SJCRH30 (cell line): ENCODE data around the gene RAF1. TPM values are rescaled to one million over a fixed set of nuclear protein-coding genes. Genes with fewer than 3 reads are reported as not detected.
"Not testable (repeated sequence)": the region's sequence is repeated elsewhere in the genome, so short reads cannot be mapped to it uniquely, and the experiment has no call there.

Experiments used
- DNase-seq, 2 experiments: peaks; one replicate each; pipeline ENCODE4 v3.0.0-alpha.2; 2015 to 2020
- H3K27ac ChIP-seq: fragments of 250-450 bp; sonication (Bioruptor Pico); 2 replicates; pipeline ENCODE4 v1.5.1; 2020; ENCODE audit warnings: mild to moderate bottlenecking, moderate library complexity
- H3K27me3 ChIP-seq: fragments of 250-450 bp; sonication (Bioruptor Pico); 2 replicates; pipeline ENCODE4 v1.5.1; 2020; ENCODE audit warnings: mild to moderate bottlenecking, moderate library complexity
- H3K36me3 ChIP-seq: fragments of 250-450 bp; sonication (Bioruptor Pico); 2 replicates; pipeline ENCODE4 v1.5.1; 2020; ENCODE audit warnings: mild to moderate bottlenecking, moderate library complexity
- H3K4me1 ChIP-seq: fragments of 250-450 bp; sonication (Bioruptor Pico); 2 replicates; pipeline ENCODE4 v1.5.1; 2020; ENCODE audit warnings: mild to moderate bottlenecking, moderate library complexity
- H3K4me3 ChIP-seq: fragments of 250-450 bp; sonication (Bioruptor Pico); 2 replicates; pipeline ENCODE4 v1.5.1; 2020; ENCODE audit warnings: mild to moderate bottlenecking, moderate library complexity
- H3K9me3 ChIP-seq: fragments of 250-450 bp; sonication (Bioruptor Pico); replicated peaks from 2 replicates; pipeline ENCODE4 v1.5.1; 2020; ENCODE audit warnings: mild to moderate bottlenecking, moderate library complexity
- total RNA-seq: library from RNA; depleted of rRNA; stranded (reverse); fragments of >200 nt; shearing (Covaris generic); gene quantifications from 2 replicates; pipeline ENCODE4 v1.2.3, GENCODE V29; 2014; rRNA removed

The RAF1 gene
- total RNA-seq = 125 and 129 TPM in 2 replicates

DNA sequence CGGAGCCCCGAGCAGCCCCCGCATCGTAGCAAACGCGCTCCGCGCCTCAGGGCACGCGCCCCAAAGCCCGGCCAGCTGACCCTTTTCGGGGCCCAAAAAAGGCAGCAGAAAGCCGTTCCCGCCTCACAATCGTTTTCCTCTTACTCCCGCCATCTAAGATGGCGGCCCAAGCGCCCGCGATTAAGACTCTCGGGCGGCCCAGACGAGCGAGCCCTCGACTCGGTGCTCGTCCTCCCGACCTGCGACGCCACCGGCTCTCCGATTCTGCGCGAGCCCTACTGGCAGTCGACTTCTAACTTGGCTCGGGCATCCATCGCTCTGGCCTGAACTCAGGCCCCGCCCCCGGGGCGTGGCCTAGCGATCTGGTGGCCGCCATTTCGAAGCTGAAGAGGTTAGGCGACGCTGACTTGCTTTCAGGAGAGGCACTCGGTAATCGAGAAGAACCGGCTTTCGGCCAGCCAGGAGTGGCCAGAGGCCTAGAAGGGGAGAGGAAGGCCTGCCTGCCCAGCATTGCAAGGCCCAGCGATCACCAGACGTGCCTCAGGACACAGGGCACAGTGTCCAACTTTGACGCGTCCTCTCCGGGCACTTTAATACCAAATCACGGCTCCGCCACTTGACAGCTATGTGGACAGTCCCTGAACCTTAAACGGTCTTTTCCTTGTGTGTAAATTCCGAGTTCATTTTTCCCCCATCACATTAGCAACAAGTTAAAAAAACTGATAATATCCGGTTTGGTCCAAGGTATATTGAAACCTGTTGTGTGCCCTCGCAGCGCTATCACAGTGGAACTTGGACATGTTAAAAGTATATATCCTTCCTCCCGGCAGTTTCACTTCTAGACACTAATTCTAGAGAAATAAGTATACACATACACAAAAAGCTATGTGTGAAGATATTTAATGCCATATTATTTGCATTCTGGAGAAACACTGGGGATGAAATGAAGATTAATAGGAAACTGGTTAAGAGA, at the start of gene RAF1:
Gene RAF1, minus strand, starts transcription at position 182 of the 973 bp plus-strand sequence. CDS start 45,396 bp downstream, outside the sequence.
- Histone ChIP-seq H3K4me3 (peak within 1 kb of the TSS; percentile 97), H3K27me3 (no peaks in the 10 kb centered on the region), H3K4me1 (peaks cover 9% of the 10 kb centered on the region), H3K27ac (peak within 1 kb of the TSS; percentile 98), H3K9me3 (no peaks in the 10 kb centered on the region), H3K36me3 (no peaks in the 10 kb centered on the region)
- peak; percentile 98 to 99 for DNase-seq

DNA sequence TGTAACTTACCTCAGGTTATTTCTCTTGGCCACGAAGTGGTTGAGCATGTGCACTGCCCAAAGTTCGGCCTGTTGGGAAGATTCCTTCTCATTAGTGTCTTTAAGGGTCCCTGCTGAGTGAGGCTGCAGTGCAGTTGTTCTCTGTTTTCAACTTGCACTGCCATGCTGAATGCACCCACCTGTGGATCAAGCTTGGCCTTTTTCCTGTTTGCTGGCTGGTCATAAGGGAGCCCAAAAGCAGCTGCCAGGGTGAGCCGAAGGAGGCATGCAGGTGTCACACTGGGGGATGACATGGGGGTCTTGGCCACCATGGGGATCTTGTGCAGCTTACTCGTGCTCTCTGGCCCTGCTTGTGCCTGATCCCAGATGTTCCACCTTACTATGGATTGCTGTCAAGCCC, 46.1 kb upstream of the RAF1 start:
- Histone ChIP-seq H3K9me3 (no peaks in the 10 kb centered on the region), H3K4me3 (no peak overlapping the region), H3K36me3 (no peaks in the 10 kb centered on the region), H3K27me3 (0 out of 2 replicates have a peak, but pooled peaks cover 6% of the 10 kb centered on the region), H3K4me1 (no peaks in the 10 kb centered on the region), H3K27ac (no peak overlapping the region)
- no peak for DNase-seq

DNA sequence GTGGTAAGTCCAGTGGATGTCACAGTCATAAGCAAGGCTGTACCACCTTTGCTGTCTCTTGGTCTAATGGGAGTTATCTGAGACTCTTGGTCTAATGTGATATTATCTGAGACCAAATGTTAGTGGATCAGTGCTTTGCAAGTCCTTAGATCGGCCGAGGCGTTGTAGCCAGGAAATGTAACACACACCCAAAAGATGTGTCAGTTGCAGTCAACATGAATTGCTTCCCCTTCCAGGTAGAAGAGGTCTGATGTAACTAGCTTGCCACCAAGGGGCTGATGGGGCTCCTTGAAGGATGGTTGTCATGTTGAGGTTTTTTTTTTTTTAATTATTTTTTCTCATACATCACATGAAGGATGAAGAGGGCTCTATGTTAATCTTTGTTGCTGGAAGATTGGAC, 45.4 kb upstream of the RAF1 start:
- Histone ChIP-seq H3K27me3 (0 out of 2 replicates have a peak, but pooled peaks cover 6% of the 10 kb centered on the region), H3K36me3 (no peaks in the 10 kb centered on the region)
- DNase-seq = no peak

DNA sequence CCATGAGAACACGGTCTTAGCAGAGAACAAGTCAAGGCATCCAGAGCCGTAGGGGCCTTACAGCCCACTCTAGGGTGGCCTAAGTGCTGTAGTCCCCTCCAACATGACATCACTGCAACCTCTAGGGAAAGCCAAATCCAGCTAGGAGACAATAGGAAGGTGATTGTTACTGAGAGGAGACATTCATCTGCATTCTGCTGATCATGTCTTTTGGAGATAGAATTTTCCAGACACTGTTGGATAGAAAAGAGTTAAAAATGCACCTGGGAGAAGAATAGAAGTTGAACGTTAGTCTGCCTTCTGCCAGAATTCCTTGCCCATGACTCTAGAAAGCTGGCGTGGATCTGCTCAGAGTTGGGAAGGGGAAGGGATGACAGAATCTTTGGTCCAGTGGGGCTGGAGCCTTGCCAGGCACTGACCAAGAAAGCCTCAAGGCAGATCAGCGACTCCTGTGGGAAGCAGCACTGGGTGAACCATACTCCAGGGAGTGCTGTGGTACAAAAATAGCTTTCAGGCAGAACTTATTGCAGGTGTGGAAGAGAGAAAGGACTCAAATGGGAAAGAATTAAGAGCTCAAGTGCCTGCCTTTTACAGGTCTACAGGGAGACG, 44.8 kb upstream of the RAF1 start:
- peak; percentile 20 to 43 for DNase-seq
- Histone ChIP-seq H3K4me1 (no peaks in the 10 kb centered on the region), H3K4me3 (no peak overlapping the region), H3K9me3 (no peaks in the 10 kb centered on the region), H3K36me3 (no peaks in the 10 kb centered on the region), H3K27me3 (0 out of 2 replicates have a peak, but pooled peaks cover 6% of the 10 kb centered on the region), H3K27ac (no peak overlapping the region)

More for the DNA sequence above, 45.4 kb upstream of the RAF1 start:
- no peak overlapping the region for H3K27ac ChIP-seq
- H3K4me3 ChIP-seq = no peak overlapping the region
- no peaks in the 10 kb centered on the region for H3K4me1 ChIP-seq
- H3K9me3 ChIP-seq = no peaks in the 10 kb centered on the region

DNA sequence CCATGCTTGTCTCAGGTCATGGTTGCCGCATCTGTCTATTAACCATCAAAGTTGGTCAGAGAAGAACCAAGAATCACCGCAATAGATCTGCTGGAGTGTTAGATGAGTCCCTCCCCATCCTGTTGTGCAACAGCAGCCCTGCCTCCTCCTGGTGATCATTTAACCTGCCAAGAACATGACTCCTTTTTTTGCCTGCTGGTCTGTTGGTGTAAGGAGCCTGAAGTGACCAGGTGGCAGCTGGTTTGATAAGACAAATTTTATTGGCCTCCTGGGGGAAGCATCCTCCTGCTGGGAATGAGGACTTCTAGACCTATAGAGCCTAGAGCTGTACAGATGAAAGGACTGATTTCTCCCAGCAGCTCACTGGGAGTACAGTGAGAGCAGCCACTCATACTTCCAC, 43.5 kb upstream of the RAF1 start:
- no peak overlapping the region for H3K27ac ChIP-seq
- 0 out of 2 replicates have a peak, but pooled peaks cover under 1% of the 10 kb centered on the region for H3K27me3 ChIP-seq
- no peaks in the 10 kb centered on the region for H3K9me3 ChIP-seq
- H3K4me3 ChIP-seq = no peak overlapping the region
- DNase-seq = no peak
- no peaks in the 10 kb centered on the region for H3K36me3 ChIP-seq
- H3K4me1 ChIP-seq = 0 out of 2 replicates have a peak, but pooled peaks cover under 1% of the 10 kb centered on the region

DNA sequence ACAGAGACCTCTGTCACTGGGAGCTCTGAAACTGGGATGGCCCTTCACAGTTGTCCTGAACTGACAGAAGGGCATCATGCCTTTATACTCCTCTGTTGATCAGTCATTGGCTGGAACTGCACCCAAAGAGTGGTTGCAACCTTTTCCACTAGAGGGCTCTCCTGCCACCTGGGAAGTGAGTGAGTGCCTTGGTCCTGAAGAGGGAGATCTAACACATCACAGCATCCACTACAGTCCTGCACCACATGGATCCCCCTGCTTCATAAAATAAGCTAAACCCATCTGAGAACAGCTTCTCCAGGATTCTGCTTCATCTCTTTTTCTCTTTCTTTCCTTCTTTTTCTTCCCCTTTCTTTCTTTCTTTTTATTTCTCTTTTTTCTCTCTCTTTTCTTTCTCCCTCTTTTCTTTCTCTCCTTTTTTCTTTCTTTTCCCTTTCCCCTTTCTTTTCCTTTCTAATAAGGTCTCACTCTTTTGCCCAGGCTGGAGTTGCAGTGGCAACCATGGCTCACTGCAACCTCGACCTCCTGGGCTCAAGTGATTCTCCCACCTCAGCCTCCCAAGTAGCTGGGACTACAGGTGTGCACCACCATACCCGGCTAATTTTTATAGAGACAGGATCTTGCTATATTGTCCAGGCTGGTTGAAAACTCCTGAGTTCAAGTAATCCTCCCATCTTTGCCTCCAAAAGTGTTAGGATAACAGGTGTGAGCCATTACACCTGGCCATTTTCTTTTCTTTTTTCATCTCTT, 42.8 kb upstream of the RAF1 start:
- DNase-seq = peak; percentile 69 to 87
- Histone ChIP-seq H3K27ac (no peak overlapping the region), H3K4me1 (0 out of 2 replicates have a peak, but pooled peaks cover 2% of the 10 kb centered on the region), H3K27me3 (no peaks in the 10 kb centered on the region), H3K4me3 (no peak overlapping the region), H3K9me3 (no peaks in the 10 kb centered on the region), H3K36me3 (no peaks in the 10 kb centered on the region)

DNA sequence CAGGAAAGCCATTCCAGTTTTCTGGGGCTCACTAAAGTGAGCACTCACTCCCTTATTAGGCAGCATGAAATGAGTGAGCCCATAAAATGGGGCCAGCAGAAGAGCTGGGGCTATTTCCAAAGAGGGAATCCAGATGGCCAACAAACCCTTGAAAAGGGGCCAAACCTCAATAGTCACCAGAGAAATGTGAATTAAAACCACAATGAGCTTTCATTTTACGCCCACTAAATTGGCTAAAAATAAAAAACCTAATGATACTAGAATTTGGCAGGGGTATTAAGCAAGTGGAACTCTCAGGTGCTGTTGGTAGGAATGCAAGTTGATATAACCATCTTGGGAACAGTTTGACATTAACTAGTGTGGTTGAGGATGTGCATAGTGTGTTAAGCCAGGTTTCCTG, 42.1 kb upstream of the RAF1 start:
- H3K4me1 ChIP-seq = 0 out of 2 replicates have a peak, but pooled peaks cover 2% of the 10 kb centered on the region
- DNase-seq = no peak
- H3K36me3 ChIP-seq = no peaks in the 10 kb centered on the region
- no peaks in the 10 kb centered on the region for H3K27me3 ChIP-seq
- H3K9me3 ChIP-seq = no peaks in the 10 kb centered on the region
- no peak overlapping the region for H3K4me3 ChIP-seq
- H3K27ac ChIP-seq = no peak overlapping the region

DNA sequence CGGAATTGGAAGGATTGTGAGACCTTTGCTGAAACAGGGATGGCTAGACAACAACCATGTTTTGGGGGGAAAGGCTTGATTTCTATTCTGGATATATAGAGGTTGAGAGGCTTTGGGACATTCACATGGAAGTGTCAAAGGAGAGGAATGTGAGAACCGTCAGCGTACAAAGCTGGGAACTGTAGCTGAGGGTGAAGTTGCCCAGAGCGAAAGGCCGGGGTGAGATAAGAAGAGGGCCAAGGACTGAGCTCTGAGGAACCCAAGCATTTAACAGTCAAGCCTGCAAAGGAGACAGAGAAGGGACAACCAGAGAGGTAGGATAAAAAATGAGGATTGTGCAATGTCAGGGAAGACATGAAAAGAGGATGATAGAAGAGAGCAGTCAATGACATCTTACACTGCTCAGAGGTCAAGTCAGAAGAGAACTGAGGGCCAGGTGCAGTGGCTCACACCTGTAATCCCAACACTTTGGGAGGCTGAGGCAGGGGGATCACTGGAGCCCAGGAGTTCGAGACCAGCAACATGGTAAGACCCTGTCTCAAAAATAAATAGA, 41.5 kb upstream of the RAF1 start:
- Histone ChIP-seq H3K9me3 (no peaks in the 10 kb centered on the region), H3K27me3 (no peaks in the 10 kb centered on the region), H3K4me3 (no peak overlapping the region), H3K36me3 (no peaks in the 10 kb centered on the region), H3K27ac (no peak overlapping the region), H3K4me1 (0 out of 2 replicates have a peak, but pooled peaks cover 2% of the 10 kb centered on the region)
- DNase-seq = no peak

DNA sequence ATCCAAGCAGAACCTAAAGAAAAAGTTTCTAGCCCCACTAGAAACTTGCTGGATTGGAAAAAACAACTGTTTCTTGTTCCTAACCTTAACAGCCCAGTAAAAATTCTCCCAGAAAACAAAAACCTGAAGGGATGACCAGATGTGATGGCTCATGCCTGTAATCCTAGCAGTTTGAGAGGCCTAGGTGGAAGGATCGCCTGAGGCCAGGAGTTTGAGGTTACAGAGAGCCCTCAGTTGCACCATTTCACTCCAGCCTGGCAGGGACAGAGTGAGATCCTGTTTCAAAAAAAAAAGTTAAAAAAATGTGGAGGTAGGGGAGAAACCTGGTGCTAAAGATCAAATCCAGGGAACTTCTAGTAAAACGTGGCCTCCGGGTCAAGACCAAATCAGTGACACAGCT, 38.6 kb upstream of the RAF1 start:
- H3K4me3 ChIP-seq = no peak overlapping the region
- no peaks in the 10 kb centered on the region for H3K36me3 ChIP-seq
- H3K4me1 ChIP-seq = 0 out of 2 replicates have a peak, but pooled peaks cover 2% of the 10 kb centered on the region
- H3K27me3 ChIP-seq = no peaks in the 10 kb centered on the region
- no peak overlapping the region for H3K27ac ChIP-seq
- peak in 1 of 2 experiments; percentile 51 for DNase-seq
- no peaks in the 10 kb centered on the region for H3K9me3 ChIP-seq

DNA sequence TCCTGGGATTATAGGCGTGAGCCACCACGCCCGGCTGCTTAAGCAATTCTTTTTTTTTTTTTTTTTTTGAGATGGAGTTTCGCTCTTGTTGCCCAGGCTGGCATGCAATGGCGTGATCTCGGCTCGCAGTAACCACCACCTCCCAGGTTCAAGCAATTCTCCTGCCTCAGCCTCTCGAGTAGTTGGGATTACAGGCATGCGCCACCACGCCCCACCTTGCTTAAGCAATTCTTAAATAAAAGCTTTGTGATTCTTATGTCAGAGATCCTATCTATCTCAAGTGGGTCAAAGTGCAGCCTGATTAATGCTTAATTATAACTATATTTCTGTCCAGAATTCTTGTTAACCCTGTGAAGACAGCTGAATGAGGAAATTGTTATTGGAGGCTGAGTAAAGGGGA, 37.7 kb upstream of the RAF1 start:
- not testable (repeated sequence) for H3K9me3 ChIP-seq, H3K4me1 ChIP-seq, H3K27ac ChIP-seq, H3K4me3 ChIP-seq, H3K27me3 ChIP-seq, DNase-seq, H3K36me3 ChIP-seq

DNA sequence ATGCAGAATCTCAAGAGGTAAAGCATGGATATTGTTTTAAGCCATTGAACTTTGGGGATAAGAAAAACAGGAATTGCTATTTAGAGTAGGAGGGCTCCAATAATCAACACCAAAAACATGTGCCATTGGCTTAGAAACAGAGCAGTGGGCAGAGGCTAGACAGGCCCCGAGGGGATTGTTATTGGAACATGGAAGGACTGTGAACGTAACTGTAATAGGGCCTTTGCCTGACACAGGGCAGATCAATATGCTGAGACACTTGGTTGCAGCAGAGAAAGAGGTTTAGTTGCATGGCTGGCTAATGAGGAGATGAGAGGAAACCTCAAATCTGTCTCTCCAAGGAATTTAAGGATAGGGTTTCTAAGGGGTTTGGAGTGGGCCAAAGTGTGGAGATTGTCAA, 36.9 kb upstream of the RAF1 start:
- H3K27me3 ChIP-seq = no peaks in the 10 kb centered on the region
- H3K4me1 ChIP-seq = 0 out of 2 replicates have a peak, but pooled peaks cover 2% of the 10 kb centered on the region
- DNase-seq = no peak
- H3K4me3 ChIP-seq = no peak overlapping the region
- no peaks in the 10 kb centered on the region for H3K36me3 ChIP-seq
- H3K9me3 ChIP-seq = no peaks in the 10 kb centered on the region
- H3K27ac ChIP-seq = no peak overlapping the region

DNA sequence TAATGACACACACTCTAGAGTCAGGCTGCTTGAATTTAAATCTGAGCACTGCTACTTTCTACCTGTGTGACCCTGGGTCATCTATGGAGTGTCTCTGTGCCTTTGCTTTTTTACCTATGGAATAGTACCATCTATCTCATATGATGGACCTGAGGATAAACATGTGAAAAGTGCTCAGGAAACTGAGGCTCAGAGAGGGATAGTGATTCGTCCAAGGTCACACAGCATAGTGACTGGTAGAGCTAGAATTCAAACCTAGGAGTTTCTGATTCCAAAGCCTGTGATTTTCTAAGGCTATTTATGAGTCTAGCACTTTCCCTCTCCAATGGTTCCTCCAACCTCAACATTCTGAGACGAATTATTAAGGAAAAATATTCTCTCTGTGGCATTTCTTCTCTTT, 32.0 kb upstream of the RAF1 start:
- H3K27ac ChIP-seq = no peak overlapping the region
- DNase-seq = no peak
- no peaks in the 10 kb centered on the region for H3K9me3 ChIP-seq
- 0 out of 2 replicates have a peak, but pooled peaks cover 2% of the 10 kb centered on the region for H3K27me3 ChIP-seq
- H3K4me3 ChIP-seq = no peak overlapping the region
- no peaks in the 10 kb centered on the region for H3K36me3 ChIP-seq
- H3K4me1 ChIP-seq = no peaks in the 10 kb centered on the region

DNA sequence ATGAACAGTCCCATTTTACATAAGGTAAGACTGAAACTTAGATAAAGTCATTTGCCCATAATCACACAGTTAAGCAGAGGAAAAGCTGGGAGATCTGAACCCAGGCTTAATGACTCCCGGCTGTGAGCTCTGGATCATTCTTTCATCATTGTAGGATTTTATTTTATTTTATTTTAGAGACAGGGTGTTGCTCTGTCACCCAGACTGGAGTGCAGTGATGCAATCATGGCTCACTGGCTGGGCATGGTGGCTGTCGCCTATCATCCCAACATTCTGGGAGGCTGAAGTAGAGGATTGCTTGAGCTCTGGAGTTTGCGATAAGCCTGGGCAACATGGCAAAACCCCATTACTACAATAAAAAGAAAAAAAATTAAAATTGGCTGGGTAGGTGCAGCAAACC, 31.2 kb upstream of the RAF1 start:
- DNase-seq = no peak

DNA sequence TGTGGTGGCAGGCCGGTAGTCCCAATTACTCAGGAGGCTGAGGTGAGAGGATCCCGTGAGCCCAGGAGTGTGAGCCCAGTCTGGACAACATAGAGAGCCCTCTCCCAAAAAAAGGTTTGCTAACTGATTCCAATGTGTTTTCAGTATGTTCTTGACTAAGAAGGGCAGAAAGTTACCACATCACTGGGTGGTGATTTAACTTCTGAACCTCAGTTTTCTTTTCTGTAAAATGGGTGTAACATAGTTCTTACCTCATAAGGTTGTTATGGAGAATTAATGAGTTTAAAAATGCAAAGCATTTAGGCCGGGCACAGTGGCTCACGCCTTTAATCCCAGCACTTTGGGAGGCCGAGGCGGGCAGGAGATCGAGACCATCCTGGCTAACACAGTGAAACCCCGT, 28.5 kb upstream of the RAF1 start:
- DNase-seq = no peak
- Histone ChIP-seq H3K36me3 (no peaks in the 10 kb centered on the region), H3K4me3 (no peak overlapping the region), H3K27ac (no peak overlapping the region), H3K9me3 (no peaks in the 10 kb centered on the region), H3K4me1 (peaks cover 5% of the 10 kb centered on the region; the same call in 1 of the 2 replicates), H3K27me3 (0 out of 2 replicates have a peak, but pooled peaks cover 2% of the 10 kb centered on the region)

More for the DNA sequence above, 31.2 kb upstream of the RAF1 start:
- Histone ChIP-seq H3K36me3 (no peaks in the 10 kb centered on the region), H3K9me3 (no peaks in the 10 kb centered on the region), H3K4me3 (no peak overlapping the region), H3K4me1 (no peaks in the 10 kb centered on the region), H3K27me3 (0 out of 2 replicates have a peak, but pooled peaks cover 2% of the 10 kb centered on the region), H3K27ac (no peak overlapping the region)
